T-helper 2 cell treated with Interferon-gamma antibody and Interleukin-4, amounts not matched to agents 5 μg/mL and 100 μg/mL, for 36 hours (primary cell): ENCODE results near the gene ADAMTS14.

ENCODE experiments used
- DNase-seq: peaks from one replicate; pipeline ENCODE4 v3.0.0; 2021; ENCODE audit warnings: low spot score
- H3K27ac Mint-ChIP-seq: one replicate; pipeline ENCODE4 v1.8.0; 2021; ENCODE audit warnings: mild to moderate bottlenecking, mixed read lengths
- H3K27me3 Mint-ChIP-seq: one replicate; pipeline ENCODE4 v1.8.0; 2021; ENCODE audit warnings: low read depth, mixed read lengths
- H3K36me3 Mint-ChIP-seq: one replicate; pipeline ENCODE4 v1.8.0; 2021; ENCODE audit warnings: low read depth, mixed read lengths
- H3K4me1 Mint-ChIP-seq: one replicate; pipeline ENCODE4 v1.8.0; 2021; ENCODE audit warnings: low read depth, mixed read lengths
- H3K4me3 Mint-ChIP-seq: one replicate; pipeline ENCODE4 v1.8.0; 2022; ENCODE audit warnings: mild to moderate bottlenecking, moderate library complexity, mixed read lengths
- H3K9me3 Mint-ChIP-seq: one replicate; pipeline ENCODE4 v1.8.0; 2021; ENCODE audit warnings: mixed read lengths

ADAMTS14 gene

GRCh38 chr10:70771311-70772194 lies 99.2 kb downstream of the ADAMTS14 start:
- Mint-ChIP-seq H3K27me3 (peaks cover 7% of the 10 kb centered on the region), H3K36me3 (no peaks in the 10 kb centered on the region), H3K27ac (no peak overlapping the region)

DNA sequence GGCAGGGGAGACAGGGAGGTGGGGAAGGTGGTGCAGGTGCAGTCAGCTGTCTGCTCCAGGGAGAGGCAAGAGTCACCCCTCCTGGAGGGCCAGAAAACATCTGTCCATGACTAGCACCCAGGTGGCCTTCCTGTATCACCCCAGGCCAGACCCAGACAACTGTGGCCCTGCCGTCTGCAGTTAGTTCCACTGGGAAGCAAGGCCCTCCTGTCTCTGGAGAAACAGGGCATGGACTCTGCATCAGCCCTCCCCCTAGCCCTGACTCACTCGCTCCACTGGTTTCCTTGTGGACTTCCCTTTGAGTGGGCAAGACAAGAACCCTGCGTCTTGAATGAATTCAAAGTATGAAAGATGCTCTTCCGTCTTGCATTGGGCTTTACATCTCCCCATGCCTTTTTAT lies 100.3 kb downstream of the ADAMTS14 start:
- DNase-seq: no peak
- H3K9me3 Mint-ChIP-seq: no peaks in the 10 kb centered on the region
- H3K36me3 Mint-ChIP-seq: no peaks in the 10 kb centered on the region

More at GRCh38 chr10:70771311-70772194, 99.2 kb downstream of the ADAMTS14 start:
- H3K9me3 Mint-ChIP-seq: peaks cover 4% of the 10 kb centered on the region
- no peaks in the 10 kb centered on the region for H3K4me1 Mint-ChIP-seq
- no peak for DNase-seq
- H3K4me3 Mint-ChIP-seq: no peak overlapping the region

DNA sequence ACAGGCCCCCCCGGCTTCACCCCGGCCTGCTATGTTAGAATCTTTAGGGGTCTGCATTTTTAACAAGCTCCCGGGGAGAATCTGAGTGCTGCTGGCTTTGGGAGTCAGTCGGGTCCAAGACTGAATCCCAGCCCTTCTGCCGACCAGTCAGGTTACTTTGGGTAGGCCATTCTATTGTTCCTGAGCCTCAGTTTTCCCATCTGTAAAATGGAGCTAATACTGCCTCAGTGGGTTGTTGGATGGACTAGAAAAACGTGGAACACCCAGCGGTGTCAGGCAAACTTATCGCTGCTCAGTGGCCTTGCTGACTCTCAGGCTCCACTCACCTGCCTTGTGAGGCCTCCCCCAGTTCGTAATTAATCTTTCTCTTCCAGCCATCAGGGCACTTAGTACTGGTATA lies 101.2 kb downstream of the ADAMTS14 start:
- Mint-ChIP-seq H3K27me3 (peaks cover 3% of the 10 kb centered on the region), H3K9me3 (no peaks in the 10 kb centered on the region), H3K4me3 (no peak overlapping the region), H3K4me1 (no peaks in the 10 kb centered on the region), H3K27ac (no peak overlapping the region), H3K36me3 (no peaks in the 10 kb centered on the region)
- no peak for DNase-seq

More for the DNA sequence above, 100.3 kb downstream of the ADAMTS14 start:
- H3K27me3 Mint-ChIP-seq: peaks cover 6% of the 10 kb centered on the region
- no peak overlapping the region for H3K27ac Mint-ChIP-seq
- H3K4me3 Mint-ChIP-seq: no peak overlapping the region
- H3K4me1 Mint-ChIP-seq: no peaks in the 10 kb centered on the region

DNA sequence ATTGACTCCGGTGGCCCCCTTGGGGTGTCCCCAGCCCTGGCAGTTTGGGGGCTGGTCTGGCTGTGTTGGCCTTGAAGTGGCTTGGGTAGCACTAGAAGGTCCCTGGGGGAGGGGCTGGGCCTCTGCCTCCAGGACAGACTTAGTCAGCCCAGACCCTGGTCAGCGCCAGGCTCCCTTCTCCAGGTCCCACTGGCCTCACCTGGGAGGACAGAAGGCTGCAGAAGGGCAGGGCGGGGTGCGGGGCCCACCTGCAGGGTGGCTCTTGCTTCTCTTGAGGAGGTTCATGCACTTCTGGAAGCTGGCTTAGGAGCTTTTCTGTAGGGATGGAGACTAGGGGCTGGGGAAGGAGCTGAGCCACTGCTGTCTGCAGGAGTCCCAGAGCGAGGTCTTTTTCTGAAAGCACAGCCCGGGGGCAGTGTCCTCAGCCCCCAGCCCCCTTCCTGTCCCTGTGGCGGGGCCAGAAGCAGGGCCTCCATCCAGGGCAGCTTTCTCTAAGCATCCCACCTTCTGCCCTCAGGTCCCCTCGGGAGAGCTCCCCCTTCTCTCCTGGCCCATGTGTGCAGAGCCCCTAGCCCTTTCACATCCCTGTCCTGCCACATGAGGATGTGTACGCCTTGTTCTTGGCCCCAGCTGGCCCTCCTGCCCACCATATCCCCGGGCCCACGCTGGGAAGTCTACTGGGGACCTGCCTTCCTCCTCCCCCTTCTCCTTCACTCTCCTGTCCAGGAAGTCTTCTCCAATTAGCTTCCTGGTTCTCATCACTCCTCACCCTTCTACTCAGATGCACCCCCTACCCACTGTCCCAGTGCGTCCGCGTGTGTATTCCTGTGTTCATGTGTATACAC lies 101.9 kb downstream of the ADAMTS14 start:
- Mint-ChIP-seq H3K4me3 (no peak overlapping the region), H3K36me3 (no peaks in the 10 kb centered on the region), H3K9me3 (no peaks in the 10 kb centered on the region), H3K4me1 (no peaks in the 10 kb centered on the region), H3K27ac (no peak overlapping the region), H3K27me3 (peaks cover 3% of the 10 kb centered on the region)
- no peak for DNase-seq

DNA sequence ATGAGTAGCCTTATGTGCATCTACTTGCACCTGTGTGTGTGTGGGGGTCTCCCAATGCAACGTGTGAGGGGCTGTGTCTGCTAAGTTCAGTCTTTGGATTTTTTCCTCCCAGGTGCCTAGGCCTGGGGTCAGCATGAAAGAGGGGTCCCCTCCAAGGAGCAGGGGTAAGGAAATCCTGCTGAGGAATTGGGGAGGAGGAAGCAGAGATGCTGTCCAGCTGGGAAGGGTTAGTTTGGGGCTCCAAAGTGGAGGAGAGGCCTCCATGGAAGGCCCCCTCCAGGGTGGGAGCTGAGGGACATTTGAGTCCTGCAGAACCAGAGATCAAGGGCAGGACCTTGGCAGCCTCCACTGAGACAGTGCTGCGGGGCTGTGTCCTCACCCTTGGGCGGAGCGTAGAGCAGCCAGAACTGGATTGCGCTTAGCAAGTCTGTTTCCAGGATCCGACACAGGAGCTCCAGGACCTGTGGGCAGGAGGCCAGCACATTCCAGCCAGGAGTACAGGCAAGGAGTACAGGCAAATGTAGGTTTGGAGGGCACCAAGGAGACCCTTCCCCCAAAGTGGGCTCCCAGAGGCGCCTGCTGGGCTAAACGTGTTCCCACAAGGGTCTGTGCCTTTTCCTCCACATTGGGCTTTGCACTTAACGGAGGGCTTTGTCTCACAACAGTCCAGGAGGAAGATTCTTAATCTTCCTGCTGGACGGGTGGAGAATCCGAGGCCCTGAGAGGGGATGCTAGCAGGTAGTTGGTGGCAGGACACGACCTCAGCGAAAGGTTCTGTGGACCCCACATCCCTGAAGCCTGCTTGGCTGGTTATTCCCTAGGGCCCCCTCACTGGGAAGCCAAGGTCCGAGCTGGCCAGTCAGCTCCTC lies 102.7 kb downstream of the ADAMTS14 start:
- no peaks in the 10 kb centered on the region for H3K9me3 Mint-ChIP-seq
- H3K4me1 Mint-ChIP-seq: no peaks in the 10 kb centered on the region
- H3K4me3 Mint-ChIP-seq: no peak overlapping the region
- H3K27ac Mint-ChIP-seq: no peak overlapping the region
- H3K27me3 Mint-ChIP-seq: no peaks in the 10 kb centered on the region
- no peaks in the 10 kb centered on the region for H3K36me3 Mint-ChIP-seq
- DNase-seq: no peak

DNA sequence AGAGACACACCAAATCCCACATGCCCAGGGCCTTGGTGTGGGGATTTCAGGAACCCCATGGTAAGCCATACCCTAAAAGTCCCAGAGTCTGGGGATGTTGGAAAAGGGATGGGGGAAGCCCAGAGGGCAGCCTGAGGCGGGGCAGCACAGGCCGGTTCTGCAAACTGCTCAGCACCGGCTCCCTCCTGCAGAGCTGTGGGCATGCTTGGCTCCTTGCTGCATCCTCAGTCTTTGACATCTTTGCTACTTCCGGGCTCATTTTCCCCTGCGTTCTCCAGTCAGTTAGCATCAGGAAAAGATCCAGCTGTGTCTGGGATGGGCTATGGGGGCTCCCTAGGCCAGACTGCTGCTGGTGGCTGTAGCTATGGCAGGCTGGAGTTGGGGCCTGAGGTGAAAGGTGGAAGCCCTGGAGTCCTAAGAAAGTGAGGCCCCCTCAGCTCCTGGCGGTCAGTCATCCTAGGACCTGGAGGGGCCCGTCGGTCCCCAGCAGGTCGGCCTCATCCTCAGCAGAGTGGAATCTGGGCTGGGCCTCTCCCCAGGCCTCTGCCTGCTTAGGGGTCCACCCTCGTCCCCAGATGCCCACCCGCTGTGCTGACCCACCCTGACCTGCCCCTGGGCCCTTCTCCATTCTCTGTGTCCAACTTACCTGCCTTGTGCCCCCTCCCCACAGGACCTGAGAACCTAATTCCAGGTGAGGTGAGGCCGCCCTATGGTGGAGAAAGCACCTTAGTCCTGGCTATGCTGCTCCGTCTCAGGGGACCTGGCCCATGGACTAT lies 103.6 kb downstream of the ADAMTS14 start:
- Mint-ChIP-seq H3K36me3 (no peaks in the 10 kb centered on the region), H3K27me3 (no peaks in the 10 kb centered on the region), H3K27ac (no peak overlapping the region), H3K4me1 (no peaks in the 10 kb centered on the region), H3K9me3 (no peaks in the 10 kb centered on the region), H3K4me3 (no peak overlapping the region)
- no peak for DNase-seq

DNA sequence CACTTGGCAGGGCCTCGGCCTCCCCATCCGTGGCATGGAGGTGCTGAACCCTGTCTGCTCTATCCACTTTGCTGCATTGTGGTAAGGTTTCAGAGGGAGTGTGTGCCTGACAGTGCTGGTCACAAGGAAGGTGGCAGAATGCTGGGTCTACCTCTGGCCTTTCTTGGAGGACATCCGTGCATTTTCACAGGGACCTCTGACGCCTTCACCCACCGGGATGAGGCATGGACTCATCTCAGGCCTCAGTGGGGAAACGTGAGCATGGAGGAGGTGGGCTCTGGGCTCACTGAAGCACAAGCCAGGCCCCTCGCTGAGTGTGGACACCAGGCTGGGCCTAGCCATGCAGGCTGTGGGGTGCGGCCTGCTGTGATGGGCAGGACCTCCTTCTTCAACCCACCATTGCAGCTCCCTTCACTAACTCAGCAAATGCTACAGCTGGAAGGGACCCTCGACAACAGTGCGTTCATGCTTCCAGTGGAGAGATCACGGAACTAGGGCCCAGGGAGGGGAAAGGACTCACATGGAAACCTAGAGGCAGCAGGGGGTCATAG lies 104.2 kb downstream of the ADAMTS14 start:
- Mint-ChIP-seq H3K9me3 (no peaks in the 10 kb centered on the region), H3K27ac (no peak overlapping the region), H3K27me3 (no peaks in the 10 kb centered on the region), H3K36me3 (no peaks in the 10 kb centered on the region), H3K4me1 (no peaks in the 10 kb centered on the region), H3K4me3 (no peak overlapping the region)
- no peak for DNase-seq

DNA sequence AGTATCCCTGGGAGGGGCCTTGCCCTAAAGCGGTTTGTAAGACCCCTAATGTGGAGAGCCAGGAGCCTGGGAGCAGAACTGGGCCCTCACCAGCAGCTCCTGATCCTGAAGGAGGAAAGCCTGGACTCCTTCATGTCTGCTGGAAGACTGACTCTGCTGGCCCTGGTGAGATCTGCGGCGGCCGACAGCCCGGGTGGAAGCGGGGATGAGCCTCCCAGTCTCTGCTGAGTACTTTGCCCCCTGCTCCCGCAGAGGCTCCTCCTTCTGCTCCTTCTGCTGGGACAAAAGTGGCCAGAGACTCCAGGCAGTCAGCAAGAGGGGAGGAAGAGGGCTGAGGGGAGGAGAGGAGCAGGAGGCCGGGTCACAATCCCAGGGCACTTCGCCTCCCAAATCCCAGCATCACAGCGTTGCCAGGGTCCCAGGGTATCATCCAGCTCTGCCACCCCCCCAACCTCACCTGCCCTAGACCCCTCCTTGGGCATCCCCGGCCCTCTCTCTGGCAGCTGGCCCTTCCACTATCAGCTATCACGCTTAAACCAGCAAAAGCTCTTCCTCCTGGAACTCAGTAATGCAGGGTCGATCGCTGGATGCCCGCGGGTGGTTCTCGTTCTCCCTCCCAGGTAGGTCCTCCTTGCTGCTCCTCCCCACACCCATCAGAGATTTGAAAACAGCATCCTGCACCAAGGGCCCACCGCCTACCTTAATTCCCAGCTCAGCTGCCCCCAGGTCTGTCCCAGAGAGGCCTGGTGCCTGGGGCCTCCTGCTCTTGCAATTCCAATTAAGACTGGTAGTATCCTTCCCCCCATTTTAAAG lies 105.0 kb downstream of the ADAMTS14 start:
- no peaks in the 10 kb centered on the region for H3K27me3 Mint-ChIP-seq
- H3K4me3 Mint-ChIP-seq: no peak overlapping the region
- DNase-seq: no peak
- H3K4me1 Mint-ChIP-seq: no peaks in the 10 kb centered on the region
- no peak overlapping the region for H3K27ac Mint-ChIP-seq
- no peaks in the 10 kb centered on the region for H3K9me3 Mint-ChIP-seq
- no peaks in the 10 kb centered on the region for H3K36me3 Mint-ChIP-seq

DNA sequence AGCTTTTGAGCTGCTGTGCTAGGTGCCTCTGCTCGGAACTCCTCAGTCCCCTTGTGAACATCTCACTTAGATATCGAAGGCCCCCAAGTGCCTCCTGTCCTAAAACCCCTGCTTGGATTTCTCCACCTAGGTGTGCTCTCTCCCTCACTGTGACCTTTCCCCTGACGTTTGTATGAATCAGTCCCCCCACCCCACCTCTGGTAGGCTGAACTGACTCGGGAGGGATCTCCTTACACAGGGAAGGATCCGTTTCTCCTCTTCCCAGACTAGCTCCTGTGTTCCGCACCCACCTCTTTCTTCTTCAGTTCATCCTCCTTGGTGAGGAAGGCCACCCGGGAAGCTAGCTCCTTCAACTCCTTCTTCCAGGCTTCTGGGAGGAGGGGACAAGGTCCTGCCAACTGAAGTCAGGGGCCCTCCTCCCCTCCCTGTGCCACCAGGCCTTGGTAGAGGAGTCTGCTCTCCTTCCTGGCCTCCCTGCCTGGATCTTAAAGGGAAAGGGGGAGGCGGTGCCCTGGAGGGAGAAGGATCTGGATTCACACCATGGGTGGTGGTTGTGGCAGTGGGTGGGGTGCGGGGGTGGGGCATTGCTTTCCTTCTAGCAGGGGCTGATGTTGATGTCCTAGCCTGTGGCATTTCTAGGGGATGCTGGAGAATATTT lies 106.1 kb downstream of the ADAMTS14 start:
- no peak overlapping the region for H3K27ac Mint-ChIP-seq
- DNase-seq: no peak
- no peaks in the 10 kb centered on the region for H3K36me3 Mint-ChIP-seq
- H3K9me3 Mint-ChIP-seq: no peaks in the 10 kb centered on the region
- H3K4me1 Mint-ChIP-seq: no peaks in the 10 kb centered on the region
- H3K27me3 Mint-ChIP-seq: peaks cover 1% of the 10 kb centered on the region
- no peak overlapping the region for H3K4me3 Mint-ChIP-seq

DNA sequence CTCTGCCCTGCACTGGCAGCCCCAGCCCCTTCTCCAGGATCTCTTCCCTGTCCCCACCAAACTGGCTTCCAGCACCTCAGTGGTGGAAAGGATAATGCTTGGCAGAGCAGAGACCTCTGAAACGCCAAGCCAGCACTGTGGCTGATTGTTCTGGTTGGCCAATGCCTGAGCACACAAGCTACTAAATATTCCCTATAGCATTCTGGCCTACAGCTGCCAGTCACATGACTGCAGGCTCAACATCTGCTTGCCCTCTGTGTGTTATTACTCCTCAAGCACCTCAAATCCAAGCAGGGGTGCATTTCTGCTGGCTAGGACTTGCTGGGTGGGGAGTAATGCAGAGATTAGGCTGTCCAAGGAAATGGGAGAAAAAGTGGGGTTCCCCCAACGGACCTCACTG lies 106.8 kb downstream of the ADAMTS14 start:
- no peak overlapping the region for H3K4me3 Mint-ChIP-seq
- no peaks in the 10 kb centered on the region for H3K9me3 Mint-ChIP-seq
- no peaks in the 10 kb centered on the region for H3K36me3 Mint-ChIP-seq
- no peaks in the 10 kb centered on the region for H3K4me1 Mint-ChIP-seq
- peaks cover 1% of the 10 kb centered on the region for H3K27me3 Mint-ChIP-seq
- H3K27ac Mint-ChIP-seq: no peak overlapping the region
- DNase-seq: no peak

DNA sequence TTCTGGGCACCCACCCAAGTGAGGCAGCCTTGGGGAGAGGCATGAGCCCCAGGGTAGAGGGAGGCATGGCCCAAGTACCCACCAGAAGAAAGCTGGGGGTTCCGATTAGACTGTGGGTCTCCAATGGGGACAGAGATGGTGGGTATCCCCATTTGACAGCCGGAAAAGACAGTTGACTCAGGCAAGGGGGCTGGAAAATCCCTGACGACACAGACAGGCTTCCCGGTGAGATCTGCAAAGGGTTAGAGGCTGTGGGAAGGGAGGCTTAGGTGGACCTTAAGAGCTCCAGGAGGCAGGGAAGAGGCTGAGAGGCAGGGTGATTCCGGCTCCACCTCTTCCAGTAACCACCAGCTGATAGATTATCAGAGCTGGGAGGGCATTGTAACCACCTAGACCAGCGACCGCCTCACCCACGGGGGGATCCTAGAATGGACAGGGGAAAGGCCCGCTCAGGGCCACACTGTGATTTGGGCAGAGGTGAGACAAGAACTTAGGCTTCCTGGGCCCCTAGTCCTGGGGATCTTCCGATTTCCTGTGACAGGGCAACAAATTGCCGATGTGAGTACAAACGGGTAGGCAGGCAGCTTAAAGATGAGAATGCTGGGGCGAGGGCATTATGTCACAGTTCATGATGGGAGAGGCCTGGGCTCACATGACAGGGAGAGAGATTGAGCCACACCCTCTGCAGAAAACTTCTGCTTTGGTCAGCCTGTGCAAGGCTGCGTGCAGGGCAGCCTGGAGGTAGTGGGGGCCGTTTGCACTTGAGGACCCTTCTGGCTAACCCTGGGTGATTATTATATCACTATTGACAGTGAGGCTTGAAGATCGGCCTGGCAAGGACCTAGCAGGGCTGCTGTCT lies 107.4 kb downstream of the ADAMTS14 start:
- Mint-ChIP-seq H3K36me3 (no peaks in the 10 kb centered on the region), H3K4me3 (no peak overlapping the region), H3K27me3 (peaks cover 1% of the 10 kb centered on the region), H3K4me1 (no peaks in the 10 kb centered on the region), H3K9me3 (no peaks in the 10 kb centered on the region), H3K27ac (no peak overlapping the region)
- no peak for DNase-seq
